HG03460 (cell line): ENCODE data around the gene RND2.

ENCODE experiments used
- ATAC-seq: cut with Tn5 transposase; IDR thresholded peaks from one replicate; pipeline ENCODE4 v1.9.1; 2021; ENCODE audit not compliant: unreplicated experiment

Gene RND2

DNA sequence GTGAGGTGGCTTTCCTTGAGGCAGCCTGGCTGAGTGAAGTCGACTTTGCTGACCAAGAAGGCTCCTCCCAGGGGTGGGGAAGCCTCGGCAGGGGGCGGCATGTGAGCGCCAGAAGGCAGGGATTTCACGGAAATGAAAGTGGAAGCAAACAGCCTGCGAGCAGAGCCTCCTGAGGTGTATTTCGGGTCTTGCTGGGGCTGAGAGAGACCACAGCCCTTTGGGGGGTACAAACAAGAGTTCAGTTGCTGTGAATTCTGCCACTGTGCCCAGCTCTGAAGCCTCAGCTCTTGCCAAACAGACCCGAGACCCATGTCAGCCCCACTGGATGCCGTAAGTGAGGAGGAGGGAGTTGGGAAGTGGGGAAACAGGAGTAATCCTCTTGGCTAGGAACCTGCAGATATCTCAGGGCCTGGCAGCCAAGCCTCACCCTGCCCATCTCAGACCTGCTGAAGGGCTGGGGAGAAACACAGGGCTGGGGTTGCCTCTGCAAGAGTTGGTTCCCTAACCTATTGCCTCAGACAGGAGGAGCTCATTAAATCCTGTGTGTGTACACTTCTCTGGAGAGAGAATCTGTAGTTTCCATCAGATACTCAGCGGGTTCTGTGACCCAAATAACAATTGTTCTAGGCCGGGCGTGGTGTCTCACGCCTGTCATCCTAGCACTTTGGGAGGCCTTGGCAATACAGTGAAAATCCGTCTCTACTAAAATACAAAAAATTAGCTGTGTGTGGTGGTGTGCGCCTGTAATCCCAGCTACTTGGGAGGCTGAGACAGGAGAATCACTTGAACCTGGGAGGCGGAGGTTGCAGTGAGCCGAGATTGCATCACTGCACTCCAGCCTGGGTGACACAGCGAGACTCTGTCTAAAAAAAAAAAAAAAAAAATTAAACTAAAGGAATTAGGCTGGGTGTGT, 18.1 kb upstream of the RND2 start, which contains the start of gene IFI35:
TSS of gene IFI35 (plus strand) at position 146 of the 913 bp plus-strand sequence. CDS start at position 310, 164 bp downstream.
- ATAC-seq = peak; percentile 82

- ATAC-seq = no peak
Measured at GRCh38 chr17:43010667-43011308, 14.2 kb upstream of the RND2 start.

- no peak for ATAC-seq
Measured at GRCh38 chr17:43011728-43012472, 13.1 kb upstream of the RND2 start.

DNA sequence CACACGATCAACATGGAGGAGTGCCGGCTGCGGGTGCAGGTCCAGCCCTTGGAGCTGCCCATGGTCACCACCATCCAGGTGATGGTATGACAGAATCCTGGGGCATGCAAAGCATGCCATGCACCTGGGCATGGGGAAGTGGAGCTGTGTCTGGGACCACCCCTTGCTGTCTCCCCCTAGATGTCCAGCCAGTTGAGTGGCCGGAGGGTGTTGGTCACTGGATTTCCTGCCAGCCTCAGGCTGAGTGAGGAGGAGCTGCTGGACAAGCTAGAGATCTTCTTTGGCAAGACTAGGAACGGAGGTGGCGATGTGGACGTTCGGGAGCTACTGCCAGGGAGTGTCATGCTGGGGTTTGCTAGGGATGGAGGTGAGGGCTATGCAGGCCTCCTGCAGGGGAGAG, 11.7 kb upstream of the RND2 start:
- no peak for ATAC-seq

GRCh38 chr17:43014020-43014648, 10.9 kb upstream of the RND2 start:
- no peak for ATAC-seq

GRCh38 chr17:43014649-43015542, 10.1 kb upstream of the RND2 start:
- no peak for ATAC-seq

DNA sequence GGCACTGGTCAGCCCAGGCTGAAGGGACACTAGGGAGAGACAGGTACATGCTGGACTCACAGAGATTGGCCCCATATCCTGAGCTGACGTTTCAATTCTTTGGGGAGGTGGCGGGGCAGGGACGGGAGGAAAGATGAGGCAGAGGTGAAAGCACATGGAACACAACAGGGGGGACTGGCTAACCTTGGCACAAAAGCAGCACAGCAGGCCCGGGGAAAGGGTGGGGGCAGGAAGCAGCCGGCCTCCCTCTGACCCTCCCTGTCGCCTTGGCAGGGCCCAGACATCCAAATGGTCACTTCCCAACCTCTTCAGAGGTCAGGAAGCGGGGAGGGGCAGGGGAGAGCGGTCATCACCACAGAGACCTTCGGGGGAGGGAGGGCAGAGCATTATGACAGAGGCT, 9.5 kb upstream of the RND2 start:
- ATAC-seq = no peak

- no peak for ATAC-seq
Measured at GRCh38 chr17:43016216-43016615, 8.8 kb upstream of the RND2 start.

GRCh38 chr17:43018008-43018853, 6.8 kb upstream of the RND2 start:
- ATAC-seq = no peak

DNA sequence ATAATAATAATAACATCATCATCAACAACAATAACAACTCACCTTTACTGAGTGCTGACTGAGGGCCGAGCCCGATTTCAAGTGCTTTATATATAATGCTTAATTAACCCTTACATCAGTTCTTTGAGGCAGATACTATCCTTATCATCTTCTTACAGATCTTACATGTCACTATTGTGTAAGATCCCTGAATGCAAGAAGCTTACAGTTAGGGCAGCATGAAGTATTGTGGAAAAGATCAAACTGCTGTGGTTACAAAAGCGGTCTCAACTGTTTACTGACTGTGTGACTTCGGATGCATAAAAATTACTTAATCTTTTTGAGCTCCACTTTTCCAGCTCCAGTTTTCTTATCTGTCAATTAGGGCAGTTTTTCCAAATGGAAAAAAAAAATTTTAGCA, 6.1 kb upstream of the RND2 start:
- no peak for ATAC-seq

DNA sequence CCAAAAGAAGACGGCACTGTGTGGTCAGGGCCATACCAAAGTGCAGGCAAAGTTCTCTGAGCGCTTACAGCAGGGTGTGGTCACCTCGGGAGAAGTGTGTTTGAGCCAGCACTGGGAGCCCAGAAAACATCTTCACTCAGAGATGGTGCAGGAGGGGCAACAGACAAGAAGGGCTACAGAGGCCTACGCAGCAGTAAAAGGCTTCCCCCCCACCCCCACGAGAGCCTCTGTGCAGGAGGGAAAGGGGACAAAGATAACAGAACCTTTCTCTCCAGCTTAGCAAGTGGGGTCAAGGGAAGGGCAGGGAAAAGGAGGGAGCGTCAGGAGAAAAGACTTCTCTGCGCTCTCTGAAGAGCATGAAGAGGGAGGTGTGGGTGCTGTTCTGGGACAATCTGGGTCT, 5.6 kb upstream of the RND2 start:
- ATAC-seq = no peak

- no peak for ATAC-seq
Measured at GRCh38 chr17:43020030-43020621, 4.9 kb upstream of the RND2 start.

GRCh38 chr17:43020789-43021740, 4.0 kb upstream of the RND2 start:
- ATAC-seq = no peak

DNA sequence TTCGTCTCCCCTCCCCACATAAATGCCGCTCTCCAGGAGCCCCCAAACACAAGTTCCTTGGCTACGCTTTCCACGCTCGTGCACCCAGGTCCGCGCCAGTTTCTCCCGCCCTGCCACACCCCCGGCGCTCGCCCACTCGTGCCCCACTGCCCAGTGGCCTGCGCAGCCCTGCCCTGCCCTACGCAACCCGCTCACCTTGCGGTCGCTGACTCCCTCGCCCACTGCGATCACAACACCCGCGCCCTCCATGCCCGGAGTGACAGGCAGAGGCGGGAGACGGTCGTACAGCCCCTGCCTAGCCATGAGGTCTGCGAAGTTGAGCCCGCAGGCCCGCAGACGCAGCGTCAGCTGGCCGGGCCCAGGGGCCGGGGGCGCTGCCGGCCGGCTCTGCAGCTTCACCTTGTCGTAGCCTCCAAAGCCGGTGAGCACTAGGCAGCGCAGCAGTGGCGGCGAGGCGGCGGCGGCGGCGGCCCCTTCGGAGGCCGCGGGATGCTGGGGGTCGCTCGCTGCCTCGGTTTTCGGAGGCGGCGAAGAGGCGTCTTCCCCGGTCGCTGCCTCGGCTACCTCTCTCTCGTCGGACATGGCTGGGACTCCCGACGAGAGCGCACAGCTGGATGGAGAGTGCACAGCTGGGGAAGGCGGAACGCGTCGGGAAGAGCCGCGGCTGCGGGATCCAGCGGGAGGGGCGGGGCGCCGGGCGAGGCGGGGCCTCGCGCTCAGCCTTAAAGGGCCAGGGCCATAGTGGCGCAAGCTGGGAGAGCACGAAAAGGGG, 3.1 kb upstream of the RND2 start, which contains the start of gene VAT1:
TSS of gene VAT1 (minus strand) at position 645 of the 772 bp plus-strand sequence. CDS start at position 582, 63 bp downstream.
- ATAC-seq = no peak

- no peak for ATAC-seq
Measured at GRCh38 chr17:43025290-43025657, 243 bp downstream of the RND2 start.

GRCh38 chr17:43025766-43026537, 921 bp downstream of the RND2 start:
- no peak for ATAC-seq
